NCI-H2081 (cell line): ENCODE measurements around the gene NNMT.

Source experiments
- DNase-seq, 2 experiments: peaks; one replicate each; lab custom pipeline; 2025; lab: John Stamatoyannopoulos, UW

The NNMT gene

GRCh38 chr11:114295676-114296604 is at the start of gene NNMT:
TSS of gene NNMT (plus strand) at chr11:114296399. CDS start at chr11:114296557, 158 bp downstream.
- DNase-seq, result no peak

DNA sequence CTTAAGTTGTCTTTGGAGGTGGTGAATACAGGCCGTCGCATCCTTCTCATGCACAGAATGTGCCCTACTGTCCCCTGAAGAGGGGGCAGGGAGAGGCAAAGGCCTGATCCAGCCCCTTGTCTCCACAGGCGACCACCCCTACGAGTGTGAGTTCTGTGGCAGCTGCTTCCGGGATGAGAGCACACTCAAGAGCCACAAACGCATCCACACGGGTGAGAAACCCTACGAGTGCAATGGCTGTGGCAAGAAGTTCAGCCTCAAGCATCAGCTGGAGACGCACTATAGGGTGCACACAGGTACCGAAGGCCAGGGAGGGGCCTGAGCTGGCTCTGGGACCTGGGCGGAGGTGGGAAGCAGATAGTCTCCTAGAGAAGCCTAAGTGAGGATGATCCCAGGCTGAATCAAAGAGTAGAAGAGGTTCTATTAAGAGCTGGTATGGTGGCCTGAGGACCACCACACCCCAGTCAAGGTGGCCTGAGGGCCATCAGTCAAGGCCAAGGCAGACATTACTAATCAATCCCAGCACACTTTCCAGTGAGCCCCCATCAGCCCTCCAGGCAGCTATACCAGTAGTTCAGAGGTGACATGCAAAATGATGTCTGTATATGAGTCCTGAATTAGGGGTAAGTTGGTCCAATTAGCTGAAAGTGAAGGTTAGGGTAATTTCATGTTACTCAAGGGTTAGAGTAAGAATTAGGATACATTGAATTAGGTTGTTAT is 49.0 kb upstream of the NNMT start:
- DNase-seq, result no peak

DNA sequence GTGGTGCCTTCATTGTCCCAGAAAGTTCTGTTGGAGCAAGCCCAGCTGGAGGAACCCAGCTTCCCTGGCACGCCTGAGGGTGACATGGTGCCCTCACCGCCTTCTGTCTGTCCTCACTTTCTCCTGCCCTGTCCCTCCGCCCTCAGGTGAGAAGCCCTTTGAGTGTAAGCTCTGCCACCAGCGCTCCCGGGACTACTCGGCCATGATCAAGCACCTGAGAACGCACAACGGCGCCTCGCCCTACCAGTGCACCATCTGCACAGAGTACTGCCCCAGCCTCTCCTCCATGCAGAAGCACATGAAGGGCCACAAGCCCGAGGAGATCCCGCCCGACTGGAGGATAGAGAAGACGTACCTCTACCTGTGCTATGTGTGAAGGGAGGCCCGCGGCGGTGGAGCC is 46.0 kb upstream of the NNMT start:
- no peak for DNase-seq

DNA sequence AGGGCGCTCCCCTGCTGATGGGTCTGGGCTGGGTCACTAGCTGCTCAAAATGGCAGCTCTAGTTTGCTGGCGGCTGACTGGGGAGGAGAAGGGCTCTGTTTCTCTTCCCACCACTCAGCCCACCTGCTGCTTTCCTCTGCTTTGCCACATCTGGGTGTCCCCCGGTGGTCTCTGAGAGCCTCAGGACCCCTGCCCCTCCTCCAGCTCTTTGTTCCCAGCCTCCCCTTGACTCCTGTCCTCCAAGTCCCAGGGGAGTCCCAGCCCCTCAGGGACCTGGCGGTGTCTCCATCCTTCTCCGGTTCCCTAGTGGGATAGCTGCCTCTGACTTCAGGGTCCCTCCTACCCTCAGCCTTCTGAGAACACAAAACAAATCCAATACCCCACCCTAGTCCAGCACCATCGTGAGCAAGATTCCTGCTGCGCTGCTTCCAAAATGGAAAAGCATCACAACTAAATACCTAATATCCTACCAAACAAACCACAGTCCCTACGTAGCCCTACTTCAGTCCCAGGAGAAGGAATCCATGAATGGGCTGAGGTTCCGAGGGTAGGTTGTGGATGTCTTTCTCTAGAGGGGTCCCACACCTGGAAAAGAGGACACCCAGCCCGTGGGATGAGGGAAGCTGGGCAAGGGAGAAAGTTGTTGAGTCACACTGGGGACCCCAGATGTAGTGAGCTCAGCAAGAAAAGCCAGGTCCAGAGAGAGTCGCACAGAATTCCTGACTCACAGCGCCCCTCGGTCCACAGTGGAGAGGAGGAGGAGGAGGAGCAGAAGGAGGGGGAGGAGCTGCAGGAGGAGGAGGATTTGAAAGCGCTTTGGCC is 45.0 kb upstream of the NNMT start:
- no peak for DNase-seq

GRCh38 chr11:114251815-114252337 is 44.3 kb upstream of the NNMT start:
- no peak for DNase-seq

- no peak for DNase-seq
Observed at GRCh38 chr11:114252767-114253166, 43.4 kb upstream of the NNMT start.

GRCh38 chr11:114253771-114254170 is 42.4 kb upstream of the NNMT start:
- no peak for DNase-seq

DNA sequence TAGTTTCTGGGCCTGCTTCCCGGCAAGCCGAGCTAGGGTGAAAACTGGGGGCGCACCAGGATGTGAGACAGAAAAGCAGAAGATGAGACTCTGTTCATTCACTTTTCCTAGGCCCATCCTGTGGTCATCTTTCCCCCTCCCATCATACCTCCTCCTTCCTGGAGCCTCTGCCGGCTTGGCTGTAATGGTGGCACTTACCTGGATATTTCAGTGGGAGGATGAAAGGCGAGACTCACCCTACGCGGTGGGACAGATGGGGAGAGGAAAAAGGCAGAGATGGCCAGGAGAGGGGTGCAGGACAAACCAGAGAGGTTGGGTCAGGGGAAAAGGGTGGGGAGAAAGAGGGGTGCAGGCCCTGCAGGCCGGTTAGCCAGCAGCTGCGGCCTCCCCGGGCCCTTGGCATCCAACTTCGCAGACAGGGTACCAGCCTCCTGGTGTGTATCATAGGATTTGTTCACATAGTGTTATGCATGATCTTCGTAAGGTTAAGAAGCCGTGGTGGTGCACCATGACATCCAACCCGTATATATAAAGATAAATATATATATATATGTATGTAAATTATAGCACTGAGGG is 41.5 kb upstream of the NNMT start:
- DNase-seq, result no peak

- no peak for DNase-seq
Observed at GRCh38 chr11:114255289-114255688, 40.9 kb upstream of the NNMT start.

GRCh38 chr11:114256176-114256966 is 39.8 kb upstream of the NNMT start:
- DNase-seq, result no peak

DNA sequence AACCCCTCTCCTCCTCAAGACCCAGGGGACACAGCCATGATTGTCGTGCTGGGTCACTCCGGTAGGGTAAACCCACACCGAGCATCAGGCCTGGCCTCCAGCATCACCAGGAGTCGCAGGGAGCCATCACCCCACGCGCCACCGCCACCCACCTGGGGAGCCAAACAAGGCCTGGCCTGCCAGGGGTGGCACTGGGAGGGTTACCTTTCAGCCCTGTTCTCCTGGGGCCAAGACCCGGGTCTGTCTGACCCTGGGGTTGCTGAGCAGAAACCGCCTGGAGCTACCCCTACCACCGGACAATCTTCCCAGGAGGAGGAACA is 39.3 kb upstream of the NNMT start:
- no peak for DNase-seq

DNA sequence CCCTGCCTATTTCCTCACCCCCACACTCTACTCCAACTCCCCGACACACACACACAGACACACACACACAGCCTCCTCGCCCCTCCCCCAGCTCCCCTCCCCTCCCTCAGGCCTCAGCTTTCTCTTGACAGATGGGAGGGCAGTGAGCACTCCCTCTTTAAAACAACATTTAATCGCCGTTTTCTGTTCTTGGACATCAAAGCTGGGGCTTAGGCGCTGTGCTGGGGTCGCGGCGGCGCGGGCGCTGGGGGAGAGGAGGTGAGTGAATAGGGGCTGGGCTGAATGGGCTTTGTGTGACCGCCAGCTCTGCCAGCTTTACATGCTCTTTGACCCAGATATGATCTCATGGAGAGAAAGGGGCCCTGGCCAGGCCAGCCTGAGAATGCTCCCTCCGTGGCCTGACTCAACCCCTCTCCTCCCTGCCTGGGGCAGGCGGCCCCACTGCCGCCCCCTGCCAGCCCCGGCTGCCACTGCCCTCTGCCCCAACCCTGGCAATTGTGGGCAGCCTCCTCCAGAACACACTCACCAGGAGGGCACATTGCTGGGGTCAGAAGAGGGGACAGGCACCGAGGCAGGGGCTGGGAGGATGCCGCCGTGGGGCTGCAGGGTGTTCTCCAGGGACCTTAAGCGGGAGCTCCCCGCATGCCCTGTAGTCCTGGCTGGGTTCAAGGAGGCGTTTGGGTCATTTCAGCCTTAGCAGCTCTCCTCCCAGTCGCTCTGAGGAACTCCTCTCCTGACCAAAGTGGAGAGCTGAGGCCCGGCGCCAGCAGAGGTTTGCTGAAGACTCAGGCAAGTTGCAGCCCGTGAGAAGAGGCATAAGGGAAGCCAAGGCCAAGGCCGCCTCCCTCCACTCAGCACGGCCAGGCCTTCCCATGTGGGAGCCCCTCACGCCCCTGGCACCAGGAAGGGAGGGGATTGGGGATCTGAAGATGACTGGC is 38.3 kb upstream of the NNMT start:
- no peak for DNase-seq

DNA sequence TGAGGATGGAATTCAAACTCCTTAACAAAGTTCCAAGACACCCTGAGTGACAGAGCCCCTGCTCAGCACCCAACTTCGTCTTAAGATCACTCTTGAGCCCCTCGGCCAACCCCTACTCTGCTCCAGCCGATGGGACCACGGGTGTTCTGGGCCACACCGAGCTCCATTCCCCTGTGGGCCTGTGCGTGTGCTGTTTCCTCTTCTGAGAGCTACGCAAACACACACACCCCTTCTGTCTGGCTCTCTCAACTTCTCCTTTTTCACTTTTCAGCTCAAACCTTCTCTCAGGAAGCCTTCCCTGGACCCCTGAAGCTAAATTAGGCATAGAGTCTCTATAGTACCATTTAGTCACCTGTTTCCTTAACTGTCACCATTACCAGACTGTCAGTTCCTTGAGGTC is 37.5 kb upstream of the NNMT start:
- DNase-seq, result no peak

GRCh38 chr11:114259124-114259526 is 37.1 kb upstream of the NNMT start:
- DNase-seq, result peak; percentile 52 to 66

DNA sequence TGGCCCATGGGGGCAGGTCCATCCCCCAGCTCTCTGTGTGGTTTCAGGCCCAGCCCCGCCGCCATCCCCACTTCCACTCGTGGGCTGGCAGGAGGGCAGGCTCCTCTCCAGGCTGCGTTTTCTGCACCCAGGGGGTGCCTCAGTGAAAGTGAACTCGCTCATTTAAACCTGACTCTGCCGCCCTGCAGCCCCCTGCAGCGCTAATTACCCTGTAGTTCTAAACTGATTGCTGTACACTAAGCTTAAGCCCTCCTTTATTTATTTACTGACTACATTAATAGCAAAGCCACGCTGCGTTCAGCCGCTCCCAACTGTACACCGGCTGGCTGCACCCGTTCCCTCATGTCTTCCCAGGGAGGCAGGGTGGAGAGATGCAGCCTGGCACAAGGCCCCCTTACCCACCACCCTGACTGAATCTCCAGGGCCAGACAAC is 36.6 kb upstream of the NNMT start:
- DNase-seq, result peak; percentile 92 to 97

DNA sequence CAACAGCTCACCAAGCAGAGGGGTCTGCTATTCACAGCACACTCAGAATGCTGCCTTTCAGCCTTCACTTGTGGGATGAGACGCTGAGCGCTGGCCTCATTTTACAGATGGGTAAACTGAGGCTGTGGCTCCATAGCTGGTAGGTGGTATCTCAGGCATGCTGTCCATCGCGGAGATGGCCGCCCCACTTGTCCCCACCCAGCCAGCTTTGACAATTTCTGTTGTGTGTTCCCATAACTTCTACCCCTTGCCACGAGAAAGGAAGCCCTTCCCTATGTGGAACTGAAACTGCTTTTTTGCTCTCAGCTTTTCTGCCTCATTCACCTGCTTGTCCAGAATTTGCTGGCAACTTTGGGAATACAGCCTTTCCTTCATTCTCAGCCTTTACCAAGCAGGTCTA is 36.1 kb upstream of the NNMT start:
- no peak for DNase-seq

DNA sequence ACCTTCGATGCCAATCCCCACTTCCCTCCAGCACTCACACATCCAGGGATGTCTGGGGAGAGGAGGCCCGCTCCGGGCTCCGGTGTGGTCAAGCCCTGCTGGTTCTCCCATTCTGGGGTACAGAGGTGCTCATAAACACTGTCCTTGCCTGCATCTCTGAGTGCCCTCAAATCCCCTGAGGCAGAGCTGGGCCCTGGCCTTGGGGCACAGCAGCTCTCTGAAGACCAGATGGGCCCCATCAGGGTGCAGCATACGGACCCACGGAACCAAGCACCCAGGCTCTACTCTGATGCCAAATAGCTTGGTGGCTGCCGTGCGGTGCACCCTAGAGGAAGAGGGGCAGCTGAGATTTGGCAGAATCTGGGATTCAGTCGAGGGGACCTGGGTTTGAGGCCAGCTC is 35.7 kb upstream of the NNMT start:
- no peak for DNase-seq

- DNase-seq, result no peak
Observed at GRCh38 chr11:114261791-114262190, 34.4 kb upstream of the NNMT start.

DNA sequence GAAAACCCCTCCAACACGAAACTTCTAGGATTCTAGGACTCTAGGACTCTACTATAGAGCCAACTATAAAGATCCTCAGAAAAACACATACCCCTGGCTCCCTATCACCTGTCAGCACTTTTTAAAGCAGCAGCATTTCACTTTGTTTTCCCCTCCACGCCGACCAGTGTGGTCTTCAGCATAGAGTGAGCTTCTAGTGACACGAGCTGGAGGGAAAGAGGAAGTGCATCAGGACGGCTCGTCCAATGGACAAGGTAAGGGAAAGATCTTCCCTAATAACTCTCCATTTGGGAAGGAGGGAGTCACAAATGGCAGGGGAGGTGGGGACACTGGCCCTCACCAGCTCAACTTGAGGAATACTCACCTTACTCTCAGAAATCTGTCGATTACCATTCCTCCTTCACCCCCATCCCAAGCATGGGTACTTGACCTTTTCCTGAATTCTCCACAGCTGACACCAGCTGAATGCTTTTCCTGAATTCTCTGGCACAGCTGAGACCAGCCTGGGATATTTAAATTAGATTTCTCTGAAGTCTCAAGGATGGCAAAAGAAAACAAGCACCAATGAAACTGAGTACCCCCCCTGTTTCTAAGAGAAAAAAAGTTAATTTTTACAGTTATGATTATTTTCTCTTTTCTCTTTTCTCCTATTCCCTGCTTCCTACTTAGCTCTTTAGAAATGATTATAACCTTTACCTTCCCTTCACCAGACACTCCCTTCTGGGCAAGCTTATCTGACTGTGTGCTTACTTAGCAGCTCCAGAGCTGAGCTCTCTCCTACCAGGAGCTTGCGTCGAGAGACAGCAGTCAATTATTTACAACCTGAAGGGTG is 33.3 kb upstream of the NNMT start:
- peak; percentile 16 to 62 for DNase-seq
